GM12878 (cell line): Measurements from ENCODE around the gene ERVMER34-1. TPM values are rescaled to one million over a fixed set of nuclear protein-coding genes. Genes with fewer than 3 reads are reported as not detected.

Experiments used
- ATF3 ChIP-seq: IDR thresholded peaks from 2 replicates; pipeline ENCODE4 v1.6.1; 2011; ENCODE audit warnings: low read depth, mild to moderate bottlenecking, low read length, moderate library complexity, borderline replicate concordance; ENCODE audit errors: extremely low read depth
- BCL11A ChIP-seq: IDR thresholded peaks from 2 replicates; pipeline ENCODE4 v1.6.1; 2011; ENCODE audit warnings: low read depth, low read length
- BHLHE40 ChIP-seq, 2 experiments: fragments of 450-650 bp in 1 of 2; IDR thresholded peaks; 2 replicates each; pipeline ENCODE4 v1.6.1; 2011 to 2017; ENCODE audit warnings: low read depth in 2 of 2, borderline replicate concordance in 1 of 2, improper control_type of control experiment in 1 of 2, low read length in 1 of 2, mild to moderate bottlenecking in 1 of 2
- CEBPB ChIP-seq, 2 experiments: fragments of 150-350 bp in 1 of 2; IDR thresholded peaks; 2 replicates each; pipeline ENCODE4 v1.6.1; 2012 to 2014; ENCODE audit warnings: low read depth in 2 of 2, low read length in 2 of 2, borderline replicate concordance in 1 of 2, inconsistent platforms in 1 of 2
- EED ChIP-seq: sonication (generic); IDR thresholded peaks from 2 replicates; pipeline ENCODE4 v1.6.1; 2016; ENCODE audit warnings: antibody characterized with exemption, low read depth
- EP300 ChIP-seq, 2 experiments: fragments of 150-350 bp in 1 of 2; IDR thresholded peaks; 2 replicates each; pipeline ENCODE4 v1.6.1; 2011 to 2012; ENCODE audit warnings: low read depth in 2 of 2, low read length in 2 of 2, borderline replicate concordance in 1 of 2, improper control_type of control experiment in 1 of 2, inconsistent platforms in 1 of 2; ENCODE audit not compliant: control insufficient read depth in 1 of 2
- IRF4 ChIP-seq: IDR thresholded peaks from 2 replicates; pipeline ENCODE4 v1.6.1; 2011; ENCODE audit warnings: low read depth, low read length
- MEF2A ChIP-seq: IDR thresholded peaks from 2 replicates; pipeline ENCODE4 v1.6.1; 2011; ENCODE audit warnings: low read depth, mild to moderate bottlenecking, low read length, moderate library complexity; ENCODE audit not compliant: insufficient read depth
- MLLT1 ChIP-seq: fragments of 450-650 bp; IDR thresholded peaks from 2 replicates; pipeline ENCODE4 v1.6.1; 2016; ENCODE audit warnings: mild to moderate bottlenecking
- MTA2 ChIP-seq: fragments of 450-650 bp; IDR thresholded peaks from 2 replicates; pipeline ENCODE4 v1.6.1; 2016; ENCODE audit warnings: low read depth, mild to moderate bottlenecking, moderate library complexity
- NR2F1 ChIP-seq: fragments of 450-650 bp; conservative IDR thresholded peaks from 2 replicates; pipeline ENCODE4 v1.6.1; 2017; ENCODE audit warnings: mild to moderate bottlenecking
- SPI1 ChIP-seq: IDR thresholded peaks from 2 replicates; pipeline ENCODE4 v1.6.1; 2011; ENCODE audit warnings: low read depth, mild to moderate bottlenecking, low read length, moderate library complexity, borderline replicate concordance; ENCODE audit not compliant: insufficient read depth
- ZNF622 ChIP-seq: fragments of 450-650 bp; IDR thresholded peaks from 2 replicates; pipeline ENCODE4 v1.6.1; 2017; ENCODE audit warnings: mild to moderate bottlenecking, inconsistent platforms
- ZNF687 ChIP-seq: fragments of 450-650 bp; IDR thresholded peaks from 2 replicates; pipeline ENCODE4 v1.6.1; 2017; ENCODE audit warnings: mild to moderate bottlenecking, moderate library complexity
- ZSCAN29 ChIP-seq: fragments of 450-650 bp; IDR thresholded peaks from 2 replicates; pipeline ENCODE4 v1.6.1; 2017; ENCODE audit warnings: mild to moderate bottlenecking, moderate library complexity
- polyA plus RNA-seq, 11 experiments: library from polyadenylated mRNA; depleted of rRNA in 4 of 11; unstranded in 6 of 11; stranded (reverse) in 5 of 11; fragments of >200 nt; fragmentation: Nextera tagmentation in 4 of 11; fragmentation: Illumina TruSeq in 1 of 11; extraction: Ambion mirVana in 4 of 11; extraction: Trizol in 1 of 11; gene quantifications; 1 replicate in 1 of 11; 2 replicates in 10 of 11; pipeline versions ENCODE4 v1.2.1 to v1.2.3, GENCODE V29; 2011 to 2016; ENCODE audit warnings: inconsistent platforms in 2 of 11, missing spikeins in 2 of 11, low read depth in 1 of 11
- total RNA-seq, 4 experiments: library from RNA; depleted of rRNA in 3 of 4; stranded (reverse); fragments of >200 nt in 3 of 4; fragmentation: Illumina TruSeq in 1 of 4; extraction: Trizol in 1 of 4; gene quantifications; 2 replicates each; pipeline versions ENCODE4 v1.2.1 to v1.2.3, GENCODE V29; 2013 to 2021
- TF ChIP-seq, protein P1 (sequence below): fragments of 450-650 bp; IDR thresholded peaks from 2 replicates; pipeline ENCODE4 v1.6.1; 2017; ENCODE audit warnings: borderline replicate concordance
- TF ChIP-seq, protein P2 (sequence below): IDR thresholded peaks from 2 replicates; pipeline ENCODE4 v1.6.1; 2011; ENCODE audit warnings: borderline replicate concordance, low read depth, mild to moderate bottlenecking, moderate library complexity, low read length; ENCODE audit not compliant: insufficient read depth, poor library complexity, severe bottlenecking
- TF ChIP-seq, protein P3 (sequence below): fragments of 450-650 bp; IDR thresholded peaks from 2 replicates; pipeline ENCODE4 v1.6.1; 2017; ENCODE audit warnings: mild to moderate bottlenecking, low read depth, inconsistent platforms; ENCODE audit not compliant: poor library complexity, severe bottlenecking

ERVMER34-1 gene
- total and polyA plus RNA-seq, 10 of the 15 experiments (the other 5 are each of a cell fraction or from before 2014, with no cell fraction given), result not detected

- TF ChIP-seq MEF2A (peak; percentile 58; the same call in 1 of the 2 replicates), BCL11A (0 out of 2 replicates have a peak, but pooled peaks have one; percentile 37), SPI1 (peak; percentile 94), MTA2 (peak; percentile 59; the same call in 1 of the 2 replicates), ZNF622 (no peak), CEBPB (IDR thresholded peaks at IDR 0.05; ENCODE audit: borderline replicate concordance in 1 of 2, low read depth in 2 of 2, low read length in 2 of 2) (peak in 1 of 2 experiments; percentile 41; a peak in 1 of 4 replicates), EP300 (IDR thresholded peaks at IDR 0.05; ENCODE audit: borderline replicate concordance in 1 of 2, control insufficient read depth in 1 of 2, low read depth in 2 of 2, low read length in 2 of 2) (peak in 1 of 2 experiments; percentile 65; a peak in 1 of 4 replicates), ZSCAN29 (peak; percentile 98), MLLT1 (no peak), BHLHE40 (IDR thresholded peaks at IDR 0.05; ENCODE audit: borderline replicate concordance in 1 of 2, low read depth in 2 of 2, low read length in 1 of 2) (no peak), IRF4 (peak; percentile 66; the same call in 1 of the 2 replicates), ATF3 (no peak), NR2F1 (peak; percentile 53), ZNF687 (no peak), EED (peak; percentile 53; the same call in 1 of the 2 replicates)
- TF ChIP-seq, protein P1, sequence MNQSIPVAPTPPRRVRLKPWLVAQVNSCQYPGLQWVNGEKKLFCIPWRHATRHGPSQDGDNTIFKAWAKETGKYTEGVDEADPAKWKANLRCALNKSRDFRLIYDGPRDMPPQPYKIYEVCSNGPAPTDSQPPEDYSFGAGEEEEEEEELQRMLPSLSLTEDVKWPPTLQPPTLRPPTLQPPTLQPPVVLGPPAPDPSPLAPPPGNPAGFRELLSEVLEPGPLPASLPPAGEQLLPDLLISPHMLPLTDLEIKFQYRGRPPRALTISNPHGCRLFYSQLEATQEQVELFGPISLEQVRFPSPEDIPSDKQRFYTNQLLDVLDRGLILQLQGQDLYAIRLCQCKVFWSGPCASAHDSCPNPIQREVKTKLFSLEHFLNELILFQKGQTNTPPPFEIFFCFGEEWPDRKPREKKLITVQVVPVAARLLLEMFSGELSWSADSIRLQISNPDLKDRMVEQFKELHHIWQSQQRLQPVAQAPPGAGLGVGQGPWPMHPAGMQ, result no peak
- TF ChIP-seq, protein P2, sequence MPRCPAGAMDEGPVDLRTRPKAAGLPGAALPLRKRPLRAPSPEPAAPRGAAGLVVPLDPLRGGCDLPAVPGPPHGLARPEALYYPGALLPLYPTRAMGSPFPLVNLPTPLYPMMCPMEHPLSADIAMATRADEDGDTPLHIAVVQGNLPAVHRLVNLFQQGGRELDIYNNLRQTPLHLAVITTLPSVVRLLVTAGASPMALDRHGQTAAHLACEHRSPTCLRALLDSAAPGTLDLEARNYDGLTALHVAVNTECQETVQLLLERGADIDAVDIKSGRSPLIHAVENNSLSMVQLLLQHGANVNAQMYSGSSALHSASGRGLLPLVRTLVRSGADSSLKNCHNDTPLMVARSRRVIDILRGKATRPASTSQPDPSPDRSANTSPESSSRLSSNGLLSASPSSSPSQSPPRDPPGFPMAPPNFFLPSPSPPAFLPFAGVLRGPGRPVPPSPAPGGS, result no peak
- TF ChIP-seq, protein P3, sequence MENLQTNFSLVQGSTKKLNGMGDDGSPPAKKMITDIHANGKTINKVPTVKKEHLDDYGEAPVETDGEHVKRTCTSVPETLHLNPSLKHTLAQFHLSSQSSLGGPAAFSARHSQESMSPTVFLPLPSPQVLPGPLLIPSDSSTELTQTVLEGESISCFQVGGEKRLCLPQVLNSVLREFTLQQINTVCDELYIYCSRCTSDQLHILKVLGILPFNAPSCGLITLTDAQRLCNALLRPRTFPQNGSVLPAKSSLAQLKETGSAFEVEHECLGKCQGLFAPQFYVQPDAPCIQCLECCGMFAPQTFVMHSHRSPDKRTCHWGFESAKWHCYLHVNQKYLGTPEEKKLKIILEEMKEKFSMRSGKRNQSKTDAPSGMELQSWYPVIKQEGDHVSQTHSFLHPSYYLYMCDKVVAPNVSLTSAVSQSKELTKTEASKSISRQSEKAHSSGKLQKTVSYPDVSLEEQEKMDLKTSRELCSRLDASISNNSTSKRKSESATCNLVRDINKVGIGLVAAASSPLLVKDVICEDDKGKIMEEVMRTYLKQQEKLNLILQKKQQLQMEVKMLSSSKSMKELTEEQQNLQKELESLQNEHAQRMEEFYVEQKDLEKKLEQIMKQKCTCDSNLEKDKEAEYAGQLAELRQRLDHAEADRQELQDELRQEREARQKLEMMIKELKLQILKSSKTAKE, result peak; percentile 79
Measured at GRCh38 chr4:52701207-52701606, 50.0 kb downstream of the ERVMER34-1 start (continued).
